ENCODE measurements around the gene SIM2.

DNA sequence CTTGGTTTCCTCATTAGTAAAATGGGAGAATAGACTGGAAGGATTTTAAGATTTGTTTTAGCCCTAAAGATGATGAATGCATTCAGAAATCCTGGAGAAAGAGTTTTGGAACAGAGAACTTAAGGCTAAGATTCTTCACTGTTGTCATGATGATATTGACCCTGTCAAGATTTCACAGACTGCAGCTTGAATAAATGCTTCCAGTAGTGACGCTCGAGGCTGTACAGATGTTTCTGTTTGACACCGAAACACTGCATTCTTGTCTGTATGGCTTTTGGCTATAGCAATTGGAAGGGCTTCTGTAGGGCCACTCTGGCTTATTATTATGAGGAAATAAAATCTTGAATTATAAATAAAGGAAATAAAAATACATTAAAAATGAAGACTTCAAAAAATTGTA lies 25.7 kb downstream of the SIM2 start:
- TF ChIP-seq, protein P1, sequence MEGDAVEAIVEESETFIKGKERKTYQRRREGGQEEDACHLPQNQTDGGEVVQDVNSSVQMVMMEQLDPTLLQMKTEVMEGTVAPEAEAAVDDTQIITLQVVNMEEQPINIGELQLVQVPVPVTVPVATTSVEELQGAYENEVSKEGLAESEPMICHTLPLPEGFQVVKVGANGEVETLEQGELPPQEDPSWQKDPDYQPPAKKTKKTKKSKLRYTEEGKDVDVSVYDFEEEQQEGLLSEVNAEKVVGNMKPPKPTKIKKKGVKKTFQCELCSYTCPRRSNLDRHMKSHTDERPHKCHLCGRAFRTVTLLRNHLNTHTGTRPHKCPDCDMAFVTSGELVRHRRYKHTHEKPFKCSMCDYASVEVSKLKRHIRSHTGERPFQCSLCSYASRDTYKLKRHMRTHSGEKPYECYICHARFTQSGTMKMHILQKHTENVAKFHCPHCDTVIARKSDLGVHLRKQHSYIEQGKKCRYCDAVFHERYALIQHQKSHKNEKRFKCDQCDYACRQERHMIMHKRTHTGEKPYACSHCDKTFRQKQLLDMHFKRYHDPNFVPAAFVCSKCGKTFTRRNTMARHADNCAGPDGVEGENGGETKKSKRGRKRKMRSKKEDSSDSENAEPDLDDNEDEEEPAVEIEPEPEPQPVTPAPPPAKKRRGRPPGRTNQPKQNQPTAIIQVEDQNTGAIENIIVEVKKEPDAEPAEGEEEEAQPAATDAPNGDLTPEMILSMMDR (IDR thresholded peaks at IDR 0.05 in 2 of 3, conservative IDR thresholded peaks at IDR 0.05 in 1 of 3; ENCODE audit: borderline replicate concordance in 1 of 3, insufficient read depth in 1 of 3, low read depth in 2 of 3, low read length in 2 of 3), result no peak
- TF ChIP-seq EZH2phosphoT487 (IDR thresholded peaks at IDR 0.05; ENCODE audit: borderline replicate concordance) (no peak), YY1 (IDR thresholded peaks at IDR 0.05; ENCODE audit: extremely low read depth, insufficient replicate concordance, low read depth, low read length) (no peak), POLR2AphosphoS5 (IDR thresholded peaks at IDR 0.05; ENCODE audit: low read depth, low read length) (no peak), ZNF274 (IDR thresholded peaks at IDR 0.05; ENCODE audit: low read depth, low read length) (no peak), ZBTB33 (IDR thresholded peaks at IDR 0.05; ENCODE audit: extremely low read depth, insufficient replicate concordance, low read length) (no peak), EZH2 (IDR thresholded peaks at IDR 0.05) (no peak), CEBPB (IDR thresholded peaks at IDR 0.05; ENCODE audit: low read depth) (no peak), ZFX (IDR thresholded peaks at IDR 0.05) (no peak), RAD21 (IDR thresholded peaks at IDR 0.05; ENCODE audit: low read depth) (no peak), EGR1 (IDR thresholded peaks at IDR 0.05; ENCODE audit: low read depth) (no peak), TCF7L2 (IDR thresholded peaks at IDR 0.05; ENCODE audit: borderline replicate concordance, extremely low read depth, insufficient read depth, insufficient read length) (no peak), SIN3A (IDR thresholded peaks at IDR 0.05; ENCODE audit: low read depth) (no peak)
